ENCODE results near the gene PCDH9.
"Not testable (repeated sequence)": the region's sequence is repeated elsewhere in the genome, so short reads cannot be mapped to it uniquely, and the experiment has no call there.

Gene PCDH9

GRCh38 chr13:66655847-66656454, 574.2 kb downstream of the PCDH9 start:
- DNase-seq = no peak

GRCh38 chr13:66644855-66645460, 585.2 kb downstream of the PCDH9 start:
- DNase-seq = no peak

- DNase-seq = no peak
Observed at GRCh38 chr13:66640231-66640630, 589.9 kb downstream of the PCDH9 start.

GRCh38 chr13:66639044-66639443, 591.1 kb downstream of the PCDH9 start:
- DNase-seq = no peak

- no peak for DNase-seq
Observed at GRCh38 chr13:66635526-66635925, 594.6 kb downstream of the PCDH9 start.

GRCh38 chr13:66634384-66634783, 595.8 kb downstream of the PCDH9 start:
- DNase-seq = no peak

GRCh38 chr13:66627512-66627911, 602.6 kb downstream of the PCDH9 start:
- DNase-seq = no peak

GRCh38 chr13:66624302-66624701, 605.8 kb downstream of the PCDH9 start:
- no peak for DNase-seq

GRCh38 chr13:66623129-66623820, 606.9 kb downstream of the PCDH9 start:
- no peak for DNase-seq

GRCh38 chr13:66621906-66622447, 608.2 kb downstream of the PCDH9 start:
- DNase-seq = not testable (repeated sequence)

- DNase-seq = peak in 2 of 4 experiments; percentile 14 to 17
Observed at GRCh38 chr13:66618702-66619101, 611.4 kb downstream of the PCDH9 start.

- no peak for DNase-seq
Observed at GRCh38 chr13:66617786-66618185, 612.4 kb downstream of the PCDH9 start.

GRCh38 chr13:66612983-66613382, 617.2 kb downstream of the PCDH9 start:
- DNase-seq = no peak

- peak; percentile 9 to 73 (median 43) for DNase-seq
Observed at GRCh38 chr13:66586489-66586888, 643.6 kb downstream of the PCDH9 start.

- DNase-seq = no peak
Observed at GRCh38 chr13:66585669-66586203, 644.4 kb downstream of the PCDH9 start.

GRCh38 chr13:66581675-66582074, 648.5 kb downstream of the PCDH9 start:
- no peak for DNase-seq

- DNase-seq = peak in 2 of 4 experiments; percentile 19 to 43
Observed at GRCh38 chr13:66578305-66578704, 651.8 kb downstream of the PCDH9 start.

- no peak for DNase-seq
Observed at GRCh38 chr13:66577358-66577757, 652.8 kb downstream of the PCDH9 start.

- no peak for DNase-seq
Observed at GRCh38 chr13:66576381-66576780, 653.8 kb downstream of the PCDH9 start.

- no peak for DNase-seq
Observed at GRCh38 chr13:66574606-66575005, 655.5 kb downstream of the PCDH9 start.

- DNase-seq = no peak
Observed at GRCh38 chr13:66567899-66568612, 662.1 kb downstream of the PCDH9 start.

GRCh38 chr13:66565279-66565678, 664.9 kb downstream of the PCDH9 start:
- DNase-seq = no peak

GRCh38 chr13:66563076-66563475, 667.1 kb downstream of the PCDH9 start:
- DNase-seq = no peak
